HepG2 (cell line): ENCODE results near the gene FAM240A. TPM values are rescaled to one million over a fixed set of nuclear protein-coding genes. Genes with fewer than 3 reads are reported as not detected.

Experiments used
- CHD2 ChIP-seq: IDR thresholded peaks from 2 replicates; pipeline ENCODE4 v1.6.1; 2011; ENCODE audit warnings: low read depth, low read length, improper control_type of control experiment
- EP300 ChIP-seq, 3 experiments: sonication (generic) in 1 of 3; formaldehyde crosslinking in 1 of 3; IDR thresholded peaks; 2 replicates each; pipeline versions ENCODE4 v1.5.1 to v1.6.1; 2011 to 2020; ENCODE audit warnings: low read depth in 2 of 3, low read length in 2 of 3, borderline replicate concordance in 1 of 3, improper control_type of control experiment in 1 of 3, mild to moderate bottlenecking in 1 of 3, missing genetic modification reagents in 1 of 3, moderate library complexity in 1 of 3
- GATAD2A ChIP-seq: IDR thresholded peaks from 2 replicates; pipeline ENCODE4 v1.6.1; 2016
- GPN1 ChIP-seq: sonication (generic); formaldehyde crosslinking; IDR thresholded peaks from 2 replicates; pipeline ENCODE4 v1.5.1; 2020; ENCODE audit warnings: missing genetic modification reagents, borderline replicate concordance
- KAT8 ChIP-seq: IDR thresholded peaks from 2 replicates; pipeline ENCODE4 v1.6.1; 2016; ENCODE audit warnings: missing genetic modification reagents, missing compliant biosample characterization
- SIN3B ChIP-seq: fragments of 150-350 bp; IDR thresholded peaks from 2 replicates; pipeline ENCODE4 v1.6.1; 2014; ENCODE audit warnings: low read length
- SOX13 ChIP-seq, 3 experiments: fragments of 450-650 bp in 1 of 3; sonication (generic) in 1 of 3; formaldehyde crosslinking in 1 of 3; IDR thresholded peaks in 2 of 3; conservative IDR thresholded peaks in 1 of 3; 2 replicates each; pipeline versions ENCODE4 v1.5.0 to v1.6.1; 2016 to 2020; ENCODE audit warnings: antibody characterized with exemption in 1 of 3, mild to moderate bottlenecking in 1 of 3, missing compliant biosample characterization in 1 of 3, missing genetic modification reagents in 1 of 3, moderate library complexity in 1 of 3
- THYN1 ChIP-seq: sonication (generic); formaldehyde crosslinking; IDR thresholded peaks from 2 replicates; pipeline ENCODE4 v1.8.1; 2023; ENCODE audit warnings: low read depth, mild to moderate bottlenecking, moderate library complexity, missing genetic modification reagents, borderline replicate concordance
- ZNF234 ChIP-seq: sonication (generic); formaldehyde crosslinking; conservative IDR thresholded peaks from 2 replicates; pipeline ENCODE4 v1.5.1; 2020; ENCODE audit warnings: mild to moderate bottlenecking, missing genetic modification reagents
- ZNF432 ChIP-seq: sonication (generic); formaldehyde crosslinking; IDR thresholded peaks from 2 replicates; pipeline ENCODE4 v1.5.0; 2020; ENCODE audit warnings: missing genetic modification reagents, mild to moderate bottlenecking, borderline replicate concordance
- ZNF501 ChIP-seq: sonication (generic); formaldehyde crosslinking; IDR thresholded peaks from 2 replicates; pipeline ENCODE4 v1.5.1; 2020; ENCODE audit warnings: mild to moderate bottlenecking, moderate library complexity, missing genetic modification reagents
- ZNF766 ChIP-seq: sonication (generic); formaldehyde crosslinking; IDR thresholded peaks from 2 replicates; pipeline ENCODE4 v1.5.0; 2020; ENCODE audit warnings: missing genetic modification reagents, borderline replicate concordance
- polyA plus RNA-seq, 8 experiments: library from polyadenylated mRNA; depleted of rRNA in 3 of 8; stranded (reverse) in 7 of 8; unstranded in 1 of 8; fragments of >200 nt; fragmentation: Illumina TruSeq in 4 of 8; extraction: Trizol in 4 of 8; gene quantifications; 2 replicates each; pipeline versions ENCODE4 v1.2.1 to v1.2.3, GENCODE V29; 2011 to 2016; ENCODE audit warnings: low read depth in 4 of 8, missing spikeins in 1 of 8, mixed read lengths in 1 of 8; ENCODE audit not compliant: insufficient read depth in 1 of 8
- total RNA-seq, 5 experiments: library from RNA; depleted of rRNA; stranded (reverse); fragments of >200 nt; fragmentation: Illumina TruSeq; extraction: Trizol; gene quantifications; 2 replicates each; pipeline ENCODE4 v1.2.3, GENCODE V29; 2016; ENCODE audit warnings: low read depth in 1 of 5
- TF ChIP-seq, protein P1 (sequence below): sonication (generic); formaldehyde crosslinking; IDR thresholded peaks from 2 replicates; pipeline ENCODE4 v1.4.0; 2020; ENCODE audit warnings: missing genetic modification reagents
- TF ChIP-seq, protein P2 (sequence below): IDR thresholded peaks from 2 replicates; pipeline ENCODE4 v1.6.1; 2018; ENCODE audit warnings: missing genetic modification reagents
- TF ChIP-seq, protein P3 (sequence below): IDR thresholded peaks from 2 replicates; pipeline ENCODE4 v1.6.1; 2016
- TF ChIP-seq, protein P4 (sequence below): IDR thresholded peaks from 2 replicates; pipeline ENCODE4 v1.6.1; 2016; ENCODE audit warnings: low read depth
- TF ChIP-seq, protein P5 (sequence below): sonication (generic); formaldehyde crosslinking; IDR thresholded peaks from 2 replicates; pipeline ENCODE4 v1.4.0; 2020; ENCODE audit warnings: missing genetic modification reagents; ENCODE audit errors: not compliant biosample characterization
- TF ChIP-seq, protein P6 (sequence below): sonication (generic); formaldehyde crosslinking; IDR thresholded peaks from 2 replicates; pipeline ENCODE4 v1.5.0; 2020; ENCODE audit warnings: mild to moderate bottlenecking, low read depth, missing genetic modification reagents, borderline replicate concordance
- TF ChIP-seq, protein P7 (sequence below): sonication (generic); formaldehyde crosslinking; IDR thresholded peaks from 2 replicates; pipeline ENCODE4 v1.8.1; 2023; ENCODE audit warnings: mild to moderate bottlenecking, moderate library complexity, missing genetic modification reagents
- TF ChIP-seq, protein P8 (sequence below): sonication (generic); IDR thresholded peaks from 2 replicates; pipeline ENCODE4 v1.6.1; 2016; ENCODE audit warnings: low read depth, borderline replicate concordance

The FAM240A gene
- total and polyA plus RNA-seq, 2 of the 13 experiments (the other 11 are each of a cell fraction or from before 2014, with no cell fraction given), result not detected

DNA sequence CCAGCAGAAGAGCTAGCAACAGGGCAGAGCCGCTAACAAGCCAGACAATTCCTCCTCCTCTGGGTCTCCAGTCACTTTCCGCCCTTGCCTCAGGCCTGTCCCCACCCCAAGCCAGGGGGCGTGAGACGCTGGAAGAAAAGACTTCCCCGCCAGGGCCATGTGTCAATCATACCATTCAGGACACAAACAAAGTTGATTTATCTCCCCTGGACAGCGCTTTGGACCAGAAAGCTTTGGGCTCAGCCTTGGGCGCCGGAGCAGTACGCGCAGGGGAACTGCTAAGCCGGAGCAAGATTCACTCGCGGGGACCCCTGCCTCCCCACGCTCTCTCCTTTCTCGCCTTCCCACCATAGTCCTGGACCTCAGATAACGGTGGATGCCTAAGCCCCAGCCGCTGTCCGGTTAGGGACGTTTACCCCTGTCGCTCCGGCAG lies 46.7 kb upstream of the FAM240A start (continued):
- TF ChIP-seq, protein P1, sequence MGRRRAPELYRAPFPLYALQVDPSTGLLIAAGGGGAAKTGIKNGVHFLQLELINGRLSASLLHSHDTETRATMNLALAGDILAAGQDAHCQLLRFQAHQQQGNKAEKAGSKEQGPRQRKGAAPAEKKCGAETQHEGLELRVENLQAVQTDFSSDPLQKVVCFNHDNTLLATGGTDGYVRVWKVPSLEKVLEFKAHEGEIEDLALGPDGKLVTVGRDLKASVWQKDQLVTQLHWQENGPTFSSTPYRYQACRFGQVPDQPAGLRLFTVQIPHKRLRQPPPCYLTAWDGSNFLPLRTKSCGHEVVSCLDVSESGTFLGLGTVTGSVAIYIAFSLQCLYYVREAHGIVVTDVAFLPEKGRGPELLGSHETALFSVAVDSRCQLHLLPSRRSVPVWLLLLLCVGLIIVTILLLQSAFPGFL, result no peak
- TF ChIP-seq ZNF501 (CRISPR knock-in tag) (no peak), EP300 (IDR thresholded peaks at IDR 0.05; ENCODE audit: low read depth in 2 of 2, low read length in 2 of 2) (no peak), EP300 (CRISPR knock-in tag; IDR thresholded peaks at IDR 0.05; ENCODE audit: borderline replicate concordance) (no peak), GATAD2A (CRISPR knock-in tag) (peak; percentile 36; the same call in 1 of the 2 replicates), CHD2 (no peak), SIN3B (no peak), GPN1 (CRISPR knock-in tag) (no peak), ZNF234 (CRISPR knock-in tag) (no peak), SOX13 (IDR thresholded peaks at IDR 0.05) (0 out of 2 replicates have a peak, but pooled peaks have one; percentile 12), SOX13 (CRISPR knock-in tag; conservative IDR thresholded peaks at IDR 0.05 in 1 of 2, IDR thresholded peaks at IDR 0.05 in 1 of 2) (peak in 1 of 2 experiments; percentile 42; a peak in 1 of 4 replicates), ZNF766 (no peak), THYN1 (CRISPR knock-in tag) (no peak), KAT8 (CRISPR knock-in tag) (peak; percentile 12; the same call in 1 of the 2 replicates), ZNF432 (CRISPR knock-in tag) (no peak)
- TF ChIP-seq, protein P2, sequence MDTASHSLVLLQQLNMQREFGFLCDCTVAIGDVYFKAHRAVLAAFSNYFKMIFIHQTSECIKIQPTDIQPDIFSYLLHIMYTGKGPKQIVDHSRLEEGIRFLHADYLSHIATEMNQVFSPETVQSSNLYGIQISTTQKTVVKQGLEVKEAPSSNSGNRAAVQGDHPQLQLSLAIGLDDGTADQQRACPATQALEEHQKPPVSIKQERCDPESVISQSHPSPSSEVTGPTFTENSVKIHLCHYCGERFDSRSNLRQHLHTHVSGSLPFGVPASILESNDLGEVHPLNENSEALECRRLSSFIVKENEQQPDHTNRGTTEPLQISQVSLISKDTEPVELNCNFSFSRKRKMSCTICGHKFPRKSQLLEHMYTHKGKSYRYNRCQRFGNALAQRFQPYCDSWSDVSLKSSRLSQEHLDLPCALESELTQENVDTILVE, result no peak; the same call in 1 of the 2 replicates
- TF ChIP-seq, protein P3, sequence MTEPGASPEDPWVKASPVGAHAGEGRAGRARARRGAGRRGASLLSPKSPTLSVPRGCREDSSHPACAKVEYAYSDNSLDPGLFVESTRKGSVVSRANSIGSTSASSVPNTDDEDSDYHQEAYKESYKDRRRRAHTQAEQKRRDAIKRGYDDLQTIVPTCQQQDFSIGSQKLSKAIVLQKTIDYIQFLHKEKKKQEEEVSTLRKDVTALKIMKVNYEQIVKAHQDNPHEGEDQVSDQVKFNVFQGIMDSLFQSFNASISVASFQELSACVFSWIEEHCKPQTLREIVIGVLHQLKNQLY, result 0 out of 2 replicates have a peak, but pooled peaks have one; percentile 33
- TF ChIP-seq, protein P4, sequence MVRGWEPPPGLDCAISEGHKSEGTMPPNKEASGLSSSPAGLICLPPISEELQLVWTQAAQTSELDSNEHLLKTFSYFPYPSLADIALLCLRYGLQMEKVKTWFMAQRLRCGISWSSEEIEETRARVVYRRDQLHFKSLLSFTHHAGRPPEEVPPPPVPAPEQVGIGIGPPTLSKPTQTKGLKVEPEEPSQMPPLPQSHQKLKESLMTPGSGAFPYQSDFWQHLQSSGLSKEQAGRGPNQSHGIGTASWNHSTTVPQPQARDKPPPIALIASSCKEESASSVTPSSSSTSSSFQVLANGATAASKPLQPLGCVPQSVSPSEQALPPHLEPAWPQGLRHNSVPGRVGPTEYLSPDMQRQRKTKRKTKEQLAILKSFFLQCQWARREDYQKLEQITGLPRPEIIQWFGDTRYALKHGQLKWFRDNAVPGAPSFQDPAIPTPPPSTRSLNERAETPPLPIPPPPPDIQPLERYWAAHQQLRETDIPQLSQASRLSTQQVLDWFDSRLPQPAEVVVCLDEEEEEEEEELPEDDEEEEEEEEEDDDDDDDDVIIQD (CRISPR knock-in tag), result no peak
- TF ChIP-seq, protein P5, sequence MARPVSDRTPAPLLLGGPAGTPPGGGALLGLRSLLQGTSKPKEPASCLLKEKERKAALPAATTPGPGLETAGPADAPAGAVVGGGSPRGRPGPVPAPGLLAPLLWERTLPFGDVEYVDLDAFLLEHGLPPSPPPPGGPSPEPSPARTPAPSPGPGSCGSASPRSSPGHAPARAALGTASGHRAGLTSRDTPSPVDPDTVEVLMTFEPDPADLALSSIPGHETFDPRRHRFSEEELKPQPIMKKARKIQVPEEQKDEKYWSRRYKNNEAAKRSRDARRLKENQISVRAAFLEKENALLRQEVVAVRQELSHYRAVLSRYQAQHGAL (CRISPR knock-in tag), result peak; percentile 10
- TF ChIP-seq, protein P6, sequence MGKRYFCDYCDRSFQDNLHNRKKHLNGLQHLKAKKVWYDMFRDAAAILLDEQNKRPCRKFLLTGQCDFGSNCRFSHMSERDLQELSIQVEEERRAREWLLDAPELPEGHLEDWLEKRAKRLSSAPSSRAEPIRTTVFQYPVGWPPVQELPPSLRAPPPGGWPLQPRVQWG (CRISPR knock-in tag), result no peak
- TF ChIP-seq, protein P7, sequence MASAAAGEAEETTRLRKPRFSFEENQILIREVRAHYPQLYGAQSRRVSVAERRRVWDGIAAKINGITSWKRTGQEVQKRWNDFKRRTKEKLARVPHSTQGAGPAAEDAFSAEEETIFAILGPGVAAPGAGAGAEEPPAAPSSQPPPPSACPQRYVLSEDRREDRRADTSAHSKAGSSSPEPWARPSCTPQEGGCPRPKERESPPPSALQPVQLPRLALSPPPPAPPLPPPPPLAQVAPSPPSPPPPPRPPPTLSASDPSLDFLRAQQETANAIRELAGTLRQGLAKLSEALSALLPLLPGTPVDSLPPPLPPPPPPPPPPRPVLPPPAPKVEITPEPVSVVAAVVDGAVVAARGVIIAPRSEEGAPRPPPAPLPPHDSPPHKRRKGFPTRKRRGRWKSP (CRISPR knock-in tag), result no peak
- TF ChIP-seq, protein P8, sequence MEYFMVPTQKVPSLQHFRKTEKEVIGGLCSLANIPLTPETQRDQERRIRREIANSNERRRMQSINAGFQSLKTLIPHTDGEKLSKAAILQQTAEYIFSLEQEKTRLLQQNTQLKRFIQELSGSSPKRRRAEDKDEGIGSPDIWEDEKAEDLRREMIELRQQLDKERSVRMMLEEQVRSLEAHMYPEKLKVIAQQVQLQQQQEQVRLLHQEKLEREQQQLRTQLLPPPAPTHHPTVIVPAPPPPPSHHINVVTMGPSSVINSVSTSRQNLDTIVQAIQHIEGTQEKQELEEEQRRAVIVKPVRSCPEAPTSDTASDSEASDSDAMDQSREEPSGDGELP, result no peak
